Upper lobe of left lung (tissue), 4 donors: ENCODE data around the gene CADPS.

Experiments
- POLR2A ChIP-seq, 4 donors: fragments of 450-650 bp; IDR thresholded peaks; one replicate each; pipeline ENCODE4 v1.5.1; 2016 to 2017; ENCODE audit warnings: antibody characterized with exemption in 4 of 4, mild to moderate bottlenecking in 2 of 4
- POLR2AphosphoS5 ChIP-seq, 2 donors: sonication (generic); formaldehyde crosslinking; IDR thresholded peaks; one replicate each; pipeline ENCODE4 v1.5.1; 2017; ENCODE audit warnings: antibody characterized with exemption in 2 of 2
- TF ChIP-seq, protein P1 (sequence below), 6 experiments: fragments of 450-650 bp in 4 of 6; fragments of 200-600 bp in 2 of 6; sonication (generic) in 2 of 6; IDR thresholded peaks; one replicate each; pipeline ENCODE4 v1.5.1; 2016 to 2019; ENCODE audit warnings: antibody characterized with exemption in 6 of 6

GRCh38 chr3:62703451-62704167 lies 171.6 kb downstream of the CADPS start:
- TF ChIP-seq, protein P1, sequence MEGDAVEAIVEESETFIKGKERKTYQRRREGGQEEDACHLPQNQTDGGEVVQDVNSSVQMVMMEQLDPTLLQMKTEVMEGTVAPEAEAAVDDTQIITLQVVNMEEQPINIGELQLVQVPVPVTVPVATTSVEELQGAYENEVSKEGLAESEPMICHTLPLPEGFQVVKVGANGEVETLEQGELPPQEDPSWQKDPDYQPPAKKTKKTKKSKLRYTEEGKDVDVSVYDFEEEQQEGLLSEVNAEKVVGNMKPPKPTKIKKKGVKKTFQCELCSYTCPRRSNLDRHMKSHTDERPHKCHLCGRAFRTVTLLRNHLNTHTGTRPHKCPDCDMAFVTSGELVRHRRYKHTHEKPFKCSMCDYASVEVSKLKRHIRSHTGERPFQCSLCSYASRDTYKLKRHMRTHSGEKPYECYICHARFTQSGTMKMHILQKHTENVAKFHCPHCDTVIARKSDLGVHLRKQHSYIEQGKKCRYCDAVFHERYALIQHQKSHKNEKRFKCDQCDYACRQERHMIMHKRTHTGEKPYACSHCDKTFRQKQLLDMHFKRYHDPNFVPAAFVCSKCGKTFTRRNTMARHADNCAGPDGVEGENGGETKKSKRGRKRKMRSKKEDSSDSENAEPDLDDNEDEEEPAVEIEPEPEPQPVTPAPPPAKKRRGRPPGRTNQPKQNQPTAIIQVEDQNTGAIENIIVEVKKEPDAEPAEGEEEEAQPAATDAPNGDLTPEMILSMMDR (IDR thresholded peaks at IDR 0.05): no peak
- no peak for TF ChIP-seq POLR2A (IDR thresholded peaks at IDR 0.05)
- TF ChIP-seq POLR2AphosphoS5 (IDR thresholded peaks at IDR 0.05): no peak
